ENCODE results near the gene HPSE2. TPM values are rescaled to one million over a fixed set of nuclear protein-coding genes. Genes with fewer than 3 reads are reported as not detected.
"Not testable (repeated sequence)": the region's sequence is repeated elsewhere in the genome, so short reads cannot be mapped to it uniquely, and the experiment has no call there.

HPSE2 gene
- total RNA-seq, 1 donor from 2014 or later, result not detected

DNA sequence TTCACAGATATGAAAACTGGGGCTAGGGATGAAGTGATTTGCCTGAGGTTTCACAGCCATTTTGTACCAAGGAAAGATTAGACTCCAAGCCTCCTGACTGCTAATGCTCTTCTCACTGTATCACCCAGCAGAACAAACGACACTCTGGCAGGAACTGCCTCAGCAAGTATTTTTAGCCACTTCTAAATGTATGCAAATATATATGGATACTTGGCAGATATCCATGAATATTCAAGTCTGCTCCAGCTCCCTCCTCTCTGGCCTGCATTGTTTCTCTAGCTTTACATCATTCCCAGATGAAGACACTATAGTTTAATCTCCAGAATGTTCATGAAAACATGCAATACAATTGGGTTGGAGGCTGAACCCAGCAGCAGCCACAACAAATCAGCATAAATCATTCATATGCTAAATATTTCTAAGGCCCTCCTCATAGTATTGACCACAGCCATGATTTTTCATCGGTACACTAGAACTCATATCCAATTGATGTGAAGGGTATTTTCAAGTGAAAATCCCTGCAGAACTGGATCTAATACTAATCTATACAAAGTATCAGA, 65.5 kb downstream of the HPSE2 start:
- H3K9me3 Mint-ChIP-seq (ENCODE audit: unreplicated experiment), result no peaks in the 10 kb centered on the region
- no peak for DNase-seq (ENCODE audit: low spot score)
- no peak overlapping the region for H3K4me3 Mint-ChIP-seq (ENCODE audit: unreplicated experiment)
- no peaks in the 10 kb centered on the region for H3K27me3 Mint-ChIP-seq (ENCODE audit: unreplicated experiment)
- no peak overlapping the region for H3K27ac Mint-ChIP-seq (ENCODE audit: unreplicated experiment)
- TF ChIP-seq, protein P1, sequence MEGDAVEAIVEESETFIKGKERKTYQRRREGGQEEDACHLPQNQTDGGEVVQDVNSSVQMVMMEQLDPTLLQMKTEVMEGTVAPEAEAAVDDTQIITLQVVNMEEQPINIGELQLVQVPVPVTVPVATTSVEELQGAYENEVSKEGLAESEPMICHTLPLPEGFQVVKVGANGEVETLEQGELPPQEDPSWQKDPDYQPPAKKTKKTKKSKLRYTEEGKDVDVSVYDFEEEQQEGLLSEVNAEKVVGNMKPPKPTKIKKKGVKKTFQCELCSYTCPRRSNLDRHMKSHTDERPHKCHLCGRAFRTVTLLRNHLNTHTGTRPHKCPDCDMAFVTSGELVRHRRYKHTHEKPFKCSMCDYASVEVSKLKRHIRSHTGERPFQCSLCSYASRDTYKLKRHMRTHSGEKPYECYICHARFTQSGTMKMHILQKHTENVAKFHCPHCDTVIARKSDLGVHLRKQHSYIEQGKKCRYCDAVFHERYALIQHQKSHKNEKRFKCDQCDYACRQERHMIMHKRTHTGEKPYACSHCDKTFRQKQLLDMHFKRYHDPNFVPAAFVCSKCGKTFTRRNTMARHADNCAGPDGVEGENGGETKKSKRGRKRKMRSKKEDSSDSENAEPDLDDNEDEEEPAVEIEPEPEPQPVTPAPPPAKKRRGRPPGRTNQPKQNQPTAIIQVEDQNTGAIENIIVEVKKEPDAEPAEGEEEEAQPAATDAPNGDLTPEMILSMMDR (IDR thresholded peaks at IDR 0.05; ENCODE audit: unreplicated experiment), result no peak
- no peaks in the 10 kb centered on the region for H3K4me1 Mint-ChIP-seq (ENCODE audit: unreplicated experiment)
- H3K36me3 Mint-ChIP-seq (ENCODE audit: low read depth, unreplicated experiment), result no peaks in the 10 kb centered on the region

DNA sequence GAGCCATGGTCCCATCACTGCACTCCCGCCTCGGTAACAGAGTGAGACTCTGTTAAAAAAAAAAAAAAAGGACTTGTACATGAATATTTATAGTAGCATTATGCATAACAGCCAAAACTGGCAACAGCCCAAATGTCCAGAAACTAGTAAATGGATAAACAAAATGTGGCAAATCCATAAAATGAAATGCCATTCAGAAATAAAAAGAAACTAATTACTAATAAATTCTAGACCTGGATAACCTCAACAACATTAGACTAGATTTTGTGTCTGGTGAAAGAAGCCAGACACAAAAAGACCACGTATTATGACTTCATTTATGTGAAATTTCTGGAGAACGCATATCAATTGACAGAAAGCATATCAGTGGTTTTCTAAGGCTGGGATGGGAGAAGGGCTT, 74.5 kb downstream of the HPSE2 start:
- H3K4me1 Mint-ChIP-seq (ENCODE audit: unreplicated experiment), result no peaks in the 10 kb centered on the region
- H3K9me3 Mint-ChIP-seq (ENCODE audit: unreplicated experiment), result no peaks in the 10 kb centered on the region
- H3K27ac Mint-ChIP-seq (ENCODE audit: unreplicated experiment), result no peak overlapping the region
- no peak overlapping the region for H3K4me3 Mint-ChIP-seq (ENCODE audit: unreplicated experiment)
- TF ChIP-seq, protein P1 (IDR thresholded peaks at IDR 0.05; ENCODE audit: unreplicated experiment), result no peak
- no peaks in the 10 kb centered on the region for H3K27me3 Mint-ChIP-seq (ENCODE audit: unreplicated experiment)
- DNase-seq (ENCODE audit: low spot score), result no peak
- no peaks in the 10 kb centered on the region for H3K36me3 Mint-ChIP-seq (ENCODE audit: low read depth, unreplicated experiment)

GRCh38 chr10:99143651-99144050, 92.0 kb downstream of the HPSE2 start:
- DNase-seq (ENCODE audit: low spot score), result no peak
- TF ChIP-seq, protein P1 (IDR thresholded peaks at IDR 0.05; ENCODE audit: unreplicated experiment), result no peak
- no peaks in the 10 kb centered on the region for H3K27me3 Mint-ChIP-seq (ENCODE audit: unreplicated experiment)
- no peak overlapping the region for H3K4me3 Mint-ChIP-seq (ENCODE audit: unreplicated experiment)
- no peaks in the 10 kb centered on the region for H3K9me3 Mint-ChIP-seq (ENCODE audit: unreplicated experiment)
- no peaks in the 10 kb centered on the region for H3K36me3 Mint-ChIP-seq (ENCODE audit: low read depth, unreplicated experiment)
- H3K27ac Mint-ChIP-seq (ENCODE audit: unreplicated experiment), result no peak overlapping the region
- H3K4me1 Mint-ChIP-seq (ENCODE audit: unreplicated experiment), result no peaks in the 10 kb centered on the region

DNA sequence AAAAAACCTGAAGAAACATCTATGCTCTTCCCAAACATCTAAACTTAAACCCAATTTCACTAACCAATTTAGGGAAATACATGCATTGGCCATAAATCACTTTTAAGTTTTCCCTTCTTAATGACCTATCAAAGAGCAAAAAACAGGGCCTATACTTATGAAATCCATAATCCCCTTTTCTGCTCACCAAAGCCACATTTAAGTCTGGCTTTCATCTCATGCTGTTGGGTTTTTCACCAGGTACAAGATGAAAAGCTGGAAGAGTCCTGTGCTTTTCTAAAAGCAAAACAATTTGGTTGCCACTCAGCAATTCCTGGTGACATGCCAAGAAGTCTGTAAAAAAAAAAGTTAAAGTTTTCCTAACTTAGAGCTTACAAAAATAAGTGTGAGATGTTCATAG, 92.6 kb downstream of the HPSE2 start:
- H3K4me3 Mint-ChIP-seq (ENCODE audit: unreplicated experiment), result no peak overlapping the region
- TF ChIP-seq, protein P1 (IDR thresholded peaks at IDR 0.05; ENCODE audit: unreplicated experiment), result no peak
- H3K27ac Mint-ChIP-seq (ENCODE audit: unreplicated experiment), result no peak overlapping the region
- H3K9me3 Mint-ChIP-seq (ENCODE audit: unreplicated experiment), result no peaks in the 10 kb centered on the region
- DNase-seq (ENCODE audit: low spot score), result no peak
- H3K4me1 Mint-ChIP-seq (ENCODE audit: unreplicated experiment), result no peaks in the 10 kb centered on the region
- no peaks in the 10 kb centered on the region for H3K27me3 Mint-ChIP-seq (ENCODE audit: unreplicated experiment)
- H3K36me3 Mint-ChIP-seq (ENCODE audit: low read depth, unreplicated experiment), result no peaks in the 10 kb centered on the region

DNA sequence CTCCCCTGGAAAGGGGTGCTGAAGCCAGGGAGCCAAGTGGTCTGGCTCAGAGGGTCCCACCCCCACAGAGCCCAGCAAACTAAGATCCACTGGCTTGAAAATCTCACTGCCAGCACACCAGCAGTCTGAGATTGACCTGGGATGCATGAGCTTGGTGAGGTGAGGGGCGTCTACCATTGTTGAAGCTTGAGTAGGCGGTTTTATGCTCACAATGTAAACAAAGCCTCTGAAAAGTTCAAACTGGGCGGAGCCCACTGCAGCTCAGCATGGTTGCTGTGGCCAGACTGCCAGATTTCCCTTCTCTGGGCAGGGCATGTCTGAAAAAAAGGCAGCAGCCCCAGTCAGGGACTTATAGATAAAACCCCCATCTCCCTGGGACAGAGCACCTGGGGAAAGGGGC, 102.8 kb downstream of the HPSE2 start:
- H3K9me3 Mint-ChIP-seq (ENCODE audit: unreplicated experiment); H3K27ac Mint-ChIP-seq (ENCODE audit: unreplicated experiment); H3K4me1 Mint-ChIP-seq (ENCODE audit: unreplicated experiment); H3K36me3 Mint-ChIP-seq (ENCODE audit: low read depth, unreplicated experiment); DNase-seq (ENCODE audit: low spot score); H3K27me3 Mint-ChIP-seq (ENCODE audit: unreplicated experiment); H3K4me3 Mint-ChIP-seq (ENCODE audit: unreplicated experiment): not testable (repeated sequence)

Measured in endothelial cell (in vitro differentiated cells).